ENCODE results near the gene IGF1R.

DNA sequence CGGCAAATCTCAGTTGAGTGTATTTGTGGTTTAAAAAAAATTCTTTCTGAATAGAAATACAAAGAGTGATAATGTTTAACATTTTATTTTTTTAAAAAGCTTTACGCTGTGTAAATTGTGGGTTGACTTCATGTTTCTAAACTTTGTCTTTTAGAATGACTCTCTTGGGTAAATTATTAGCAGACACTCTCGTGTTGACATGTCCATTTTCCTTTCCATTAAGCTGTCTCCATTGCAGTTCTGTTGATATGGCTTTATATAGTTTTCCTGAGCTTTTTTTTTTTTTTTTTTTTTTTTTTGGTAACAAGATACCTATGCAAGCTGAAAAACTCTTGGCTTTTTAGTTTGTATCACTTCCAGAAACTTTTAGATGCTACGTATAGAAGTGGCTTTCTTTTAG lies 92.6 kb downstream of the IGF1R start:
- TF ChIP-seq RAD21 (IDR thresholded peaks at IDR 0.05; ENCODE audit: low read depth), result no peak
- no peak for TF ChIP-seq POLR2AphosphoS5 (IDR thresholded peaks at IDR 0.05; ENCODE audit: low read depth, low read length)
- no peak for TF ChIP-seq POLR2A (IDR thresholded peaks at IDR 0.05; ENCODE audit: borderline replicate concordance, extremely low read depth, insufficient read depth, insufficient read length)
- TF ChIP-seq EZH2phosphoT487 (IDR thresholded peaks at IDR 0.05; ENCODE audit: borderline replicate concordance), result no peak
- no peak for TF ChIP-seq EZH2 (IDR thresholded peaks at IDR 0.05)
- TF ChIP-seq CEBPB (IDR thresholded peaks at IDR 0.05; ENCODE audit: low read depth), result no peak
- no peak for TF ChIP-seq TCF7L2 (IDR thresholded peaks at IDR 0.05; ENCODE audit: borderline replicate concordance, extremely low read depth, insufficient read depth, insufficient read length)
- TF ChIP-seq, protein P1, sequence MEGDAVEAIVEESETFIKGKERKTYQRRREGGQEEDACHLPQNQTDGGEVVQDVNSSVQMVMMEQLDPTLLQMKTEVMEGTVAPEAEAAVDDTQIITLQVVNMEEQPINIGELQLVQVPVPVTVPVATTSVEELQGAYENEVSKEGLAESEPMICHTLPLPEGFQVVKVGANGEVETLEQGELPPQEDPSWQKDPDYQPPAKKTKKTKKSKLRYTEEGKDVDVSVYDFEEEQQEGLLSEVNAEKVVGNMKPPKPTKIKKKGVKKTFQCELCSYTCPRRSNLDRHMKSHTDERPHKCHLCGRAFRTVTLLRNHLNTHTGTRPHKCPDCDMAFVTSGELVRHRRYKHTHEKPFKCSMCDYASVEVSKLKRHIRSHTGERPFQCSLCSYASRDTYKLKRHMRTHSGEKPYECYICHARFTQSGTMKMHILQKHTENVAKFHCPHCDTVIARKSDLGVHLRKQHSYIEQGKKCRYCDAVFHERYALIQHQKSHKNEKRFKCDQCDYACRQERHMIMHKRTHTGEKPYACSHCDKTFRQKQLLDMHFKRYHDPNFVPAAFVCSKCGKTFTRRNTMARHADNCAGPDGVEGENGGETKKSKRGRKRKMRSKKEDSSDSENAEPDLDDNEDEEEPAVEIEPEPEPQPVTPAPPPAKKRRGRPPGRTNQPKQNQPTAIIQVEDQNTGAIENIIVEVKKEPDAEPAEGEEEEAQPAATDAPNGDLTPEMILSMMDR (IDR thresholded peaks at IDR 0.05 in 2 of 3, conservative IDR thresholded peaks at IDR 0.05 in 1 of 3; ENCODE audit: borderline replicate concordance in 1 of 3, insufficient read depth in 1 of 3, low read depth in 2 of 3, low read length in 2 of 3), result no peak
- TF ChIP-seq YY1 (IDR thresholded peaks at IDR 0.05; ENCODE audit: extremely low read depth, insufficient replicate concordance, low read depth, low read length), result no peak
- TF ChIP-seq, protein P2, sequence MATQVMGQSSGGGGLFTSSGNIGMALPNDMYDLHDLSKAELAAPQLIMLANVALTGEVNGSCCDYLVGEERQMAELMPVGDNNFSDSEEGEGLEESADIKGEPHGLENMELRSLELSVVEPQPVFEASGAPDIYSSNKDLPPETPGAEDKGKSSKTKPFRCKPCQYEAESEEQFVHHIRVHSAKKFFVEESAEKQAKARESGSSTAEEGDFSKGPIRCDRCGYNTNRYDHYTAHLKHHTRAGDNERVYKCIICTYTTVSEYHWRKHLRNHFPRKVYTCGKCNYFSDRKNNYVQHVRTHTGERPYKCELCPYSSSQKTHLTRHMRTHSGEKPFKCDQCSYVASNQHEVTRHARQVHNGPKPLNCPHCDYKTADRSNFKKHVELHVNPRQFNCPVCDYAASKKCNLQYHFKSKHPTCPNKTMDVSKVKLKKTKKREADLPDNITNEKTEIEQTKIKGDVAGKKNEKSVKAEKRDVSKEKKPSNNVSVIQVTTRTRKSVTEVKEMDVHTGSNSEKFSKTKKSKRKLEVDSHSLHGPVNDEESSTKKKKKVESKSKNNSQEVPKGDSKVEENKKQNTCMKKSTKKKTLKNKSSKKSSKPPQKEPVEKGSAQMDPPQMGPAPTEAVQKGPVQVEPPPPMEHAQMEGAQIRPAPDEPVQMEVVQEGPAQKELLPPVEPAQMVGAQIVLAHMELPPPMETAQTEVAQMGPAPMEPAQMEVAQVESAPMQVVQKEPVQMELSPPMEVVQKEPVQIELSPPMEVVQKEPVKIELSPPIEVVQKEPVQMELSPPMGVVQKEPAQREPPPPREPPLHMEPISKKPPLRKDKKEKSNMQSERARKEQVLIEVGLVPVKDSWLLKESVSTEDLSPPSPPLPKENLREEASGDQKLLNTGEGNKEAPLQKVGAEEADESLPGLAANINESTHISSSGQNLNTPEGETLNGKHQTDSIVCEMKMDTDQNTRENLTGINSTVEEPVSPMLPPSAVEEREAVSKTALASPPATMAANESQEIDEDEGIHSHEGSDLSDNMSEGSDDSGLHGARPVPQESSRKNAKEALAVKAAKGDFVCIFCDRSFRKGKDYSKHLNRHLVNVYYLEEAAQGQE (IDR thresholded peaks at IDR 0.05; ENCODE audit: low read depth), result no peak
- TF ChIP-seq, protein P3, sequence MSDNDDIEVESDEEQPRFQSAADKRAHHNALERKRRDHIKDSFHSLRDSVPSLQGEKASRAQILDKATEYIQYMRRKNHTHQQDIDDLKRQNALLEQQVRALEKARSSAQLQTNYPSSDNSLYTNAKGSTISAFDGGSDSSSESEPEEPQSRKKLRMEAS (IDR thresholded peaks at IDR 0.05), result no peak
- no peak for TF ChIP-seq ZFX (IDR thresholded peaks at IDR 0.05)
